Neural cell (in vitro differentiated cells): Measurements from ENCODE around the gene CCDC32.

ENCODE experiments used
- CTCF ChIP-seq: fragments of 450-650 bp; IDR thresholded peaks from 2 replicates; pipeline ENCODE4 v1.5.1; 2014; ENCODE audit warnings: antibody characterized with exemption, mild to moderate bottlenecking, moderate library complexity; ENCODE audit not compliant: poor library complexity, severe bottlenecking
- RAD21 ChIP-seq: fragments of 450-650 bp; conservative IDR thresholded peaks from 2 replicates; pipeline ENCODE4 v1.6.1; 2014; ENCODE audit warnings: antibody characterized with exemption, mild to moderate bottlenecking, moderate library complexity
- TAF1 ChIP-seq: IDR thresholded peaks from 2 replicates; pipeline ENCODE4 v1.6.1; 2012; ENCODE audit warnings: low read depth

GRCh38 chr15:40582726-40583246, 17.9 kb upstream of the CCDC32 start:
- TF ChIP-seq CTCF (no peak), TAF1 (no peak), RAD21 (no peak)
